ENCODE results near the gene POLR1B. TPM values are rescaled to one million over a fixed set of nuclear protein-coding genes. Genes with fewer than 3 reads are reported as not detected.

POLR1B gene
- total RNA-seq, 1 experiment from 2014 or later, result 74.0 TPM

GRCh38 chr2:112584891-112585250, 42.6 kb downstream of the POLR1B start:
- DNase-seq (ENCODE audit: unreplicated experiment), result no peak
- Mint-ChIP-seq H3K27ac (ENCODE audit: low read depth, unreplicated experiment) (peak overlapping the region; percentile 100), H3K4me1 (ENCODE audit: insufficient read depth, unreplicated experiment) (peaks cover 24% of the 10 kb centered on the region), H3K36me3 (ENCODE audit: insufficient read depth, unreplicated experiment) (peaks cover 40% of the 10 kb centered on the region), H3K4me3 (ENCODE audit: unreplicated experiment) (peak overlapping the region; percentile 92), H3K9me3 (ENCODE audit: unreplicated experiment) (no peaks in the 10 kb centered on the region), H3K27me3 (ENCODE audit: insufficient read depth, unreplicated experiment) (no peaks in the 10 kb centered on the region)
- intact Hi-C loops (cut with micrococcal nuclease), result loop anchor here (5.0 kb wide), 2 partner anchors 328 to 528 kb away; partner anchors contain the start of genes TMEM87B and ZC3H8
- TSS peak; percentile 62 for BruUV-seq (replicated peaks)
- POLR2A ChIA-PET, result interaction anchor here (0.7 to 3.5 kb wide), 22 partner anchors 9 to 225 kb away, joined by 3 to 31 read pairs (median 4); partner anchors contain the start of gene SLC20A1
- CTCF ChIA-PET, result interaction anchor here (0.6 to 1.9 kb wide), 15 partner anchors 10 to 667 kb away, joined by 3 to 9 read pairs (median 3); no protein-coding TSS in a partner anchor
- no peak for TF ChIP-seq CTCF (IDR thresholded peaks at IDR 0.05; ENCODE audit: unreplicated experiment)

DNA sequence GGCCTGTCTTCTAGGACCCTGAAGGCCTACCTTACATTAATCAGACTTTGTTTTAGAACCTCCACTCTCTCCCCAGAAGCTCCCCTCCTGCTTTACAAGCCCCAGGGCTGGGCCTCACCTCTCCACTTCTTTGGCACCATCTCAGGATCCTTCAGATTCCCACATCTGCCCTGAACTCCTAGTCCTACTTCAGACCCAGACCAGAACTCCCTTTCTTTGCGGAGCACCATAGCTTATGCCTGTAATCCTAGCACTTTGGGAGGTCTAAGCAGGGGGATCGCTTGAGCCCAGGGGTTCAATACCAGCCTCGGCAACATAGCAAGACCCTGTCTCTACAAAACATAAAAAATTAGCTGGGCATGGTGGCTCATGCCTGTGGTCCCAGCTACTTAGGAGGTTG, 43.1 kb downstream of the POLR1B start:
- DNase-seq (ENCODE audit: unreplicated experiment), result no peak
- ChIA-PET POLR2A (interaction anchor here (0.8 to 3.5 kb wide), 10 partner anchors 9 to 92 kb away, joined by 3 to 31 read pairs (median 5); partner anchors contain the start of gene SLC20A1), CTCF (interaction anchor here (0.6 to 1.8 kb wide), 9 partner anchors 11 to 667 kb away, joined by 3 to 9 read pairs (median 3); no protein-coding TSS in a partner anchor)
- TF ChIP-seq CTCF (IDR thresholded peaks at IDR 0.05; ENCODE audit: unreplicated experiment), result no peak
- Mint-ChIP-seq H3K4me3 (ENCODE audit: unreplicated experiment) (peak overlapping the region; percentile 92), H3K27me3 (ENCODE audit: insufficient read depth, unreplicated experiment) (no peaks in the 10 kb centered on the region), H3K9me3 (ENCODE audit: unreplicated experiment) (no peaks in the 10 kb centered on the region), H3K27ac (ENCODE audit: low read depth, unreplicated experiment) (peak overlapping the region; percentile 100), H3K36me3 (ENCODE audit: insufficient read depth, unreplicated experiment) (peaks cover 46% of the 10 kb centered on the region), H3K4me1 (ENCODE audit: insufficient read depth, unreplicated experiment) (peaks cover 24% of the 10 kb centered on the region)
- intact Hi-C loops (cut with micrococcal nuclease), result no loop called here
- no TSS peak for BruUV-seq (replicated peaks)

- H3K27ac Mint-ChIP-seq (ENCODE audit: low read depth, unreplicated experiment), result peak overlapping the region; percentile 100
Measured at GRCh38 chr2:112585873-112586464, 43.7 kb downstream of the POLR1B start.

More at GRCh38 chr2:112585873-112586464, 43.7 kb downstream of the POLR1B start:
- intact Hi-C loops (cut with micrococcal nuclease), result no loop called here
- no peak for DNase-seq (ENCODE audit: unreplicated experiment)
- ChIA-PET CTCF (interaction anchor here (0.6 to 1.8 kb wide), 2 partner anchors 140 to 299 kb away, joined by 3 to 9 read pairs; no protein-coding TSS in a partner anchor), POLR2A (interaction anchor here (1.4 to 3.5 kb wide), 2 partner anchors 14 to 60 kb away, joined by 7 to 31 read pairs; partner anchors contain the start of gene SLC20A1)
- peaks cover 24% of the 10 kb centered on the region for H3K4me1 Mint-ChIP-seq (ENCODE audit: insufficient read depth, unreplicated experiment)
- BruUV-seq (replicated peaks), result no TSS peak
- no peaks in the 10 kb centered on the region for H3K27me3 Mint-ChIP-seq (ENCODE audit: insufficient read depth, unreplicated experiment)
- peaks cover 49% of the 10 kb centered on the region for H3K36me3 Mint-ChIP-seq (ENCODE audit: insufficient read depth, unreplicated experiment)
- H3K9me3 Mint-ChIP-seq (ENCODE audit: unreplicated experiment), result no peaks in the 10 kb centered on the region
- H3K4me3 Mint-ChIP-seq (ENCODE audit: unreplicated experiment), result peak overlapping the region; percentile 92
- TF ChIP-seq CTCF (IDR thresholded peaks at IDR 0.05; ENCODE audit: unreplicated experiment), result no peak
